Nephron (organoid): ENCODE results near the gene GCG.
A peak's percentile ranks its signal among the peaks of the same experiment; 100 is the strongest.

Experiments used
- H3K27ac Mint-ChIP-seq, 3 experiments: 2 replicates each; pipeline ENCODE4 v1.8.0; 2020; ENCODE audit warnings: mixed read lengths in 3 of 3, mild to moderate bottlenecking in 2 of 3, moderate library complexity in 1 of 3
- H3K27me3 Mint-ChIP-seq: 2 replicates; pipeline ENCODE4 v1.8.0; 2021; ENCODE audit warnings: low read depth, mild to moderate bottlenecking, moderate library complexity, mixed read lengths
- H3K36me3 Mint-ChIP-seq: 2 replicates; pipeline ENCODE4 v1.8.0; 2020; ENCODE audit warnings: low read depth, mixed read lengths
- H3K4me1 Mint-ChIP-seq: 2 replicates; pipeline ENCODE4 v1.8.0; 2020; ENCODE audit warnings: mixed read lengths
- H3K4me3 Mint-ChIP-seq, 3 experiments: 2 replicates each; pipeline ENCODE4 v1.8.0; 2020; ENCODE audit warnings: mild to moderate bottlenecking in 3 of 3, mixed read lengths in 3 of 3, moderate library complexity in 2 of 3
- H3K9me3 Mint-ChIP-seq: 2 replicates; pipeline ENCODE4 v1.8.0; 2020; ENCODE audit warnings: mixed read lengths
- CTCF ChIP-seq, 3 experiments: fragments of 200-600 bp; sonication (generic); IDR thresholded peaks; one replicate each; pipeline ENCODE4 v1.5.0; 2021; ENCODE audit warnings: antibody characterized with exemption in 3 of 3; ENCODE audit not compliant: unreplicated experiment in 3 of 3

Gene GCG

DNA sequence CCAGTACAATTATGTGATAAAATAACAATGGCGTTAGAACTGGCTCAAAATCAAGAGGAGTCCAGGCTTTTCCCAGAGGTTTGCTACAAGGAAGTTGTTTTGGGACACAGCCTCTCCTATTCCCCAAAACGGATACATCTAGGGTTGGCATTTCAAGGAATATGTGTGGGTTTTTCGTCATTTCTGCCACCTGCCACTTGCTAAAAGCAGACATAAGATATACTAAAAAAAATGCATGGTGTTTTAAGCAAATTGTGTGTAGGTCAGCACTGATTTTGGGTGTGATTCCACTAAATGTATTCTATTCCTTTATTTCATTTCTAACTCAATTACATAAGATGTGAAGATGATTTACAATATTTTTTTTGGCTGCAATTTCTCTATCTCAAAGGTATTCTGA lies 36.4 kb upstream of the GCG start:
- no peak for TF ChIP-seq CTCF (IDR thresholded peaks at IDR 0.05; ENCODE audit: unreplicated experiment in 3 of 3)
- H3K9me3 Mint-ChIP-seq: no peaks in the 10 kb centered on the region
- no peak overlapping the region for H3K4me3 Mint-ChIP-seq
- no peak overlapping the region for H3K27ac Mint-ChIP-seq
- peaks cover 29% of the 10 kb centered on the region for H3K36me3 Mint-ChIP-seq
- H3K4me1 Mint-ChIP-seq: peaks cover 18% of the 10 kb centered on the region
- no peaks in the 10 kb centered on the region for H3K27me3 Mint-ChIP-seq

DNA sequence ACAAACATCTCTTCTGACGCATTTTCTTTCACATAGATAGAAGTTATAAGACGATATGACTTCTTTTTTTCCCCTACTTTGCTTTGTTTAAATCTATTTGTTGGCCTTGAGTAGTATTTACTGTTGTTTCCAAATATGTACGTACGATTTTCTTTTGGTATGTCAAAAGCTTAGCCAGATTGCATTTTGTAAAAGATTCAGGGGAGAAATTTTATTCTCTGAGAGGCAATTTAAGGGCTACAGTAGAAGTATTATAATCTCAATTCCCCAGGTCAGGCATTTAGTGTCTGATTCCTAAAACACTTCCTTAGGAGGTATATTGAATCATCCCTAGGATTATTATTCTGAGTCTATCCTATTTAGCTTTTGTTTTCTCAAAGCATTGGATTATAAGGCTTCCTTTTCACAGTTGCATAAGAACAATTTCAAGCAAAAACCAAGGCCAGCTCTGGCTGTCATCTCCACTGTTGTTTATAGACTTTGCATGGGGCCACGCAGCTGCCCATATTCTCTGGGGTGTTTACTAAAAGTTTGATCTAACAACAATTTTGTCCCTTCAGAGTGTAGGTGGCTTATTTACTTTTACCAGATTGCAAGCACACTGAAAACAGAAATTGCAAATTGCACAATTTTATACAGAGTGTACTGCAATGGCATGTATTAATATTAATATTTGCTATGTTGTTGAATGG lies 33.6 kb upstream of the GCG start:
- Mint-ChIP-seq H3K27me3 (no peaks in the 10 kb centered on the region), H3K4me1 (peaks cover 23% of the 10 kb centered on the region), H3K27ac (peak overlapping the region in 2 of 3 experiments; percentile 10 to 51), H3K4me3 (peak overlapping the region in 2 of 3 experiments; percentile 23 to 40), H3K36me3 (peaks cover 17% of the 10 kb centered on the region), H3K9me3 (no peaks in the 10 kb centered on the region)
- no peak for TF ChIP-seq CTCF (IDR thresholded peaks at IDR 0.05; ENCODE audit: unreplicated experiment in 3 of 3)

DNA sequence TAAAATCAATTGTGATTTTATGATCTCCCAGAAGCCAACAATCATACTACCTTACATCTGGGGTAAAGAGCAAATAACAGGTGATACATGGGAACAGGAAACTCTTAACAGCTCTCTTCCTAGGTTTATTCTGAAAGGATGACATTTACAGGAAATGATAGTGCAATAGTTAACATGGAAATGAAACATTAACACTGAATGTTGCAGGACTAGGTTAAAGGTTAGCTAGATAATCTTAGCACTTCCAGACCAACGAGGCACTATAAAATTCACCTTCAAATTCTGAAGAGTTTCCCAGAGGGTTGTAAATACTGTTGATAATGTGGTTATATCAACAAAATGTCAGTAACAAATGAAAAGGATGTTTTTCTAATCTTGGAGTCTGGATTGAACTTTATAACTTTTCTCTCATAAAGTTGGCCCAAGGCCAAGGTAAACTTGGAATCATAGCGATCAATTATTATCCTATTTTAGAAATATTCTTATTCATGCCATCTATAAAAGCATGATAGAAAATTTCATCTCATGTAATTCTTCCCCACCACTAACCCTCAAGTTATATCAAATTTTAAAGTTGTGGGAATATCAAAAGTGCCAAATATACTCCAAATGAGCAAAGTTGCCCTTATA lies 32.9 kb upstream of the GCG start:
- peaks cover 22% of the 10 kb centered on the region for H3K36me3 Mint-ChIP-seq
- H3K4me3 Mint-ChIP-seq: no peak overlapping the region
- no peaks in the 10 kb centered on the region for H3K27me3 Mint-ChIP-seq
- peak overlapping the region; percentile 43 to 70 (median 51) for H3K27ac Mint-ChIP-seq
- H3K4me1 Mint-ChIP-seq: peaks cover 23% of the 10 kb centered on the region
- TF ChIP-seq CTCF (IDR thresholded peaks at IDR 0.05; ENCODE audit: unreplicated experiment in 3 of 3): no peak
- no peaks in the 10 kb centered on the region for H3K9me3 Mint-ChIP-seq

DNA sequence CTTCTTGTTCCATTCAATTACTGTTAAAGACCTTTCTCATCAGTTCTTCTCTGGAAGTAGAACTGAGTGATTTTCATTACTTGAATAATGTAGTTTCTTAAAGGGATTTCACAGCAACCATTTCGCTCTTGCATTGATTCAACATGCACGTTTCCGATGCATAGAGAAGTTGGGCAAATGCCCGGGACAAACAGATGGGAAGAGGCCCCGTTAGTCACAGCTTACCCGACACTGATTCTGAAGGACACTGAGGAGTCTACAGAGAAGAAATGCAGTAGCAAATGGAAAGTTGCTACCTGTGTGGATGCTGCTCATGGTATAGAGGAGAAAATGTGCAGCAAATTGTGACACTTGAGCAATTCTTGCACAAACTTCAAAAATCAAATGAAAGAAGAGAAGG lies 32.3 kb upstream of the GCG start:
- H3K9me3 Mint-ChIP-seq: no peaks in the 10 kb centered on the region
- H3K27me3 Mint-ChIP-seq: no peaks in the 10 kb centered on the region
- peaks cover 23% of the 10 kb centered on the region for H3K4me1 Mint-ChIP-seq
- peaks cover 24% of the 10 kb centered on the region for H3K36me3 Mint-ChIP-seq
- no peak overlapping the region for H3K4me3 Mint-ChIP-seq
- no peak for TF ChIP-seq CTCF (IDR thresholded peaks at IDR 0.05; ENCODE audit: unreplicated experiment in 3 of 3)
- peak overlapping the region; percentile 25 to 70 (median 43) for H3K27ac Mint-ChIP-seq

GRCh38 chr2:162182395-162182794 lies 30.3 kb upstream of the GCG start:
- no peak for TF ChIP-seq CTCF (IDR thresholded peaks at IDR 0.05; ENCODE audit: unreplicated experiment in 3 of 3)
- Mint-ChIP-seq H3K36me3 (peaks cover 23% of the 10 kb centered on the region), H3K4me3 (no peak overlapping the region), H3K4me1 (peaks cover 23% of the 10 kb centered on the region), H3K9me3 (no peaks in the 10 kb centered on the region), H3K27ac (peak overlapping the region; percentile 52 to 65 (median 56)), H3K27me3 (no peaks in the 10 kb centered on the region)

GRCh38 chr2:162177301-162177700 lies 25.3 kb upstream of the GCG start:
- Mint-ChIP-seq H3K36me3 (peaks cover 22% of the 10 kb centered on the region), H3K4me3 (no peak overlapping the region), H3K27ac (no peak overlapping the region), H3K4me1 (peaks cover 2% of the 10 kb centered on the region), H3K27me3 (no peaks in the 10 kb centered on the region), H3K9me3 (no peaks in the 10 kb centered on the region)
- no peak for TF ChIP-seq CTCF (IDR thresholded peaks at IDR 0.05; ENCODE audit: unreplicated experiment in 3 of 3)
